A549 (cell line): Measurements from ENCODE around the gene OR2C3.

Experiments used
- CBX2 ChIP-seq: fragments of 200-600 bp; sonication (generic); IDR thresholded peaks from 2 replicates; pipeline ENCODE4 v1.6.1; 2016; ENCODE audit warnings: low read depth, mild to moderate bottlenecking, borderline replicate concordance
- CTCF ChIP-seq: fragments of >200 bp; sonication (Bioruptor Twin); formaldehyde crosslinking; IDR thresholded peaks from 3 replicates; pipeline ENCODE4 v1.5.1; 2016
- EHMT2 ChIP-seq: fragments of 200-600 bp; sonication (generic); IDR thresholded peaks from 2 replicates; pipeline ENCODE4 v1.6.1; 2016; ENCODE audit warnings: antibody characterized with exemption, low read depth, mild to moderate bottlenecking, moderate library complexity
- EP300 ChIP-seq, 2 experiments: fragments of >200 bp; sonication (Bioruptor Twin); formaldehyde crosslinking; IDR thresholded peaks; 2 replicates in 1 of 2; 3 replicates in 1 of 2; pipeline ENCODE4 v1.6.1; 2016 to 2017
- MAZ ChIP-seq: fragments of 150-350 bp; IDR thresholded peaks from 2 replicates; pipeline ENCODE4 v1.6.1; 2014; ENCODE audit warnings: antibody characterized with exemption, low read depth, low read length, borderline replicate concordance
- PHF8 ChIP-seq: fragments of 200-600 bp; sonication (generic); IDR thresholded peaks from 2 replicates; pipeline ENCODE4 v1.6.1; 2016; ENCODE audit warnings: low read depth, mild to moderate bottlenecking, antibody characterized with exemption, moderate library complexity, borderline replicate concordance
- POLR2A ChIP-seq: IDR thresholded peaks from 2 replicates; pipeline ENCODE4 v1.6.1; 2012; ENCODE audit warnings: mild to moderate bottlenecking, low read length
- RCOR1 ChIP-seq: fragments of 150-350 bp; IDR thresholded peaks from 2 replicates; pipeline ENCODE4 v1.6.1; 2014; ENCODE audit warnings: antibody characterized with exemption, low read length, low read depth
- RFX5 ChIP-seq: fragments of 450-650 bp; IDR thresholded peaks from 2 replicates; pipeline ENCODE4 v1.7.1; 2014; ENCODE audit warnings: antibody characterized with exemption, mild to moderate bottlenecking, moderate library complexity

GRCh38 chr1:247475793-247476192 lies 60.4 kb downstream of the OR2C3 start:
- TF ChIP-seq CTCF = no peak
- TF ChIP-seq RCOR1 = no peak
- TF ChIP-seq MAZ = no peak
- no peak for TF ChIP-seq EP300 (IDR thresholded peaks at IDR 0.05)
- no peak for TF ChIP-seq PHF8
- no peak for TF ChIP-seq RFX5
- TF ChIP-seq CBX2 = no peak
- no peak for TF ChIP-seq POLR2A
- TF ChIP-seq EHMT2 = no peak
